Neural progenitor cell (in vitro differentiated cells): ENCODE results near the gene KNDC1. TPM values are rescaled to one million over a fixed set of nuclear protein-coding genes. Genes with fewer than 3 reads are reported as not detected.
A peak's percentile ranks its signal among the peaks of the same experiment; 100 is the strongest.

Experiments used
- DNase-seq: peaks from one replicate; pipeline ENCODE4 v3.0.0-alpha.2; 2016; ENCODE audit warnings: low spot score
- H2AFZ ChIP-seq: fragments of 200-600 bp; sonication (generic); replicated peaks from 2 replicates; pipeline ENCODE4 v1.6.1; 2016; ENCODE audit warnings: antibody characterized with exemption
- H3F3A ChIP-seq: fragments of 200-600 bp; sonication (generic); 2 replicates; pipeline ENCODE4 v1.6.1; 2016; ENCODE audit warnings: antibody characterized with exemption, low read depth
- H3K27ac ChIP-seq: fragments of 200-600 bp; sonication (generic); 2 replicates; pipeline ENCODE4 v1.5.1; 2016; ENCODE audit warnings: mild to moderate bottlenecking
- H3K27me3 ChIP-seq: fragments of 200-600 bp; sonication (generic); 2 replicates; pipeline ENCODE4 v1.6.1; 2016; ENCODE audit warnings: mild to moderate bottlenecking, moderate library complexity
- H3K36me3 ChIP-seq: fragments of 200-600 bp; sonication (generic); 2 replicates; pipeline ENCODE4 v1.5.1; 2016
- H3K4me1 ChIP-seq: fragments of 200-600 bp; sonication (generic); 2 replicates; pipeline ENCODE4 v1.6.1; 2016; ENCODE audit warnings: mixed run types
- H3K4me2 ChIP-seq: fragments of 200-600 bp; sonication (generic); 2 replicates; pipeline ENCODE4 v1.6.1; 2016
- H3K4me3 ChIP-seq: fragments of 200-600 bp; sonication (generic); 2 replicates; pipeline ENCODE4 v1.5.1; 2016
- H3K79me2 ChIP-seq: fragments of 200-600 bp; sonication (generic); 2 replicates; pipeline ENCODE4 v1.6.1; 2016; ENCODE audit warnings: low read depth
- H3K9ac ChIP-seq: fragments of 200-600 bp; sonication (generic); 2 replicates; pipeline ENCODE4 v1.6.1; 2016
- H3K9me3 ChIP-seq: fragments of 200-600 bp; sonication (generic); 2 replicates; pipeline ENCODE4 v1.5.1; 2016; ENCODE audit warnings: low read depth
- H4K20me1 ChIP-seq: fragments of 200-600 bp; sonication (generic); 2 replicates; pipeline ENCODE4 v1.6.1; 2016; ENCODE audit warnings: low read depth
- H3K27ac Mint-ChIP-seq: 3 replicates; pipeline ENCODE4 v1.8.0; 2021; ENCODE audit warnings: mixed read lengths
- H3K27me3 Mint-ChIP-seq: 2 replicates; pipeline ENCODE4 v1.8.0; 2022; ENCODE audit warnings: low read depth, mild to moderate bottlenecking, inconsistent platforms, moderate library complexity, mixed read lengths; ENCODE audit not compliant: insufficient read depth
- H3K36me3 Mint-ChIP-seq: 3 replicates; pipeline ENCODE4 v1.8.0; 2021; ENCODE audit warnings: mixed read lengths
- H3K4me1 Mint-ChIP-seq: 3 replicates; pipeline ENCODE4 v1.8.0; 2021; ENCODE audit warnings: mixed read lengths
- H3K4me3 Mint-ChIP-seq: 3 replicates; pipeline ENCODE4 v1.8.0; 2021; ENCODE audit warnings: mild to moderate bottlenecking, moderate library complexity, mixed read lengths
- H3K9me3 Mint-ChIP-seq: 3 replicates; pipeline ENCODE4 v1.8.0; 2020; ENCODE audit warnings: mixed read lengths
- EZH2 ChIP-seq: fragments of 200-600 bp; sonication (generic); IDR thresholded peaks from 2 replicates; pipeline ENCODE4 v1.6.1; 2017; ENCODE audit warnings: antibody characterized with exemption, mild to moderate bottlenecking, moderate library complexity
- EZH2phosphoT487 ChIP-seq: fragments of 200-600 bp; sonication (generic); IDR thresholded peaks from 2 replicates; pipeline ENCODE4 v1.6.1; 2017; ENCODE audit warnings: antibody characterized with exemption
- total RNA-seq: library from RNA; depleted of rRNA; stranded (reverse); fragments of >200 nt; gene quantifications from 2 replicates; pipeline ENCODE4 v1.2.3, GENCODE V29; 2015; ENCODE audit warnings: low replicate concordance
- TF ChIP-seq, protein P1 (sequence below): fragments of 200-600 bp; sonication (generic); IDR thresholded peaks from 2 replicates; pipeline ENCODE4 v1.5.1; 2017; ENCODE audit warnings: antibody characterized with exemption, mild to moderate bottlenecking

KNDC1 gene
- total RNA-seq, 1 donor from 2014 or later, result 1.8 TPM

GRCh38 chr10:133201151-133201947 lies 41.3 kb downstream of the KNDC1 start:
- no peaks in the 10 kb centered on the region for H3K36me3 ChIP-seq
- no peak for DNase-seq
- no peak overlapping the region for H2AFZ ChIP-seq
- no peak overlapping the region for H3K4me2 ChIP-seq
- no peaks in the 10 kb centered on the region for H3K4me1 ChIP-seq
- Mint-ChIP-seq H3K27ac (peak overlapping the region; percentile 54), H3K27me3 (peaks cover 2% of the 10 kb centered on the region), H3K4me3 (no peak overlapping the region), H3K4me1 (peaks cover 5% of the 10 kb centered on the region), H3K9me3 (no peaks in the 10 kb centered on the region), H3K36me3 (no peaks in the 10 kb centered on the region)
- no peak overlapping the region for H3K27ac ChIP-seq
- H3K9ac ChIP-seq, result no peak overlapping the region
- H3K4me3 ChIP-seq, result no peak overlapping the region
- TF ChIP-seq, protein P1, sequence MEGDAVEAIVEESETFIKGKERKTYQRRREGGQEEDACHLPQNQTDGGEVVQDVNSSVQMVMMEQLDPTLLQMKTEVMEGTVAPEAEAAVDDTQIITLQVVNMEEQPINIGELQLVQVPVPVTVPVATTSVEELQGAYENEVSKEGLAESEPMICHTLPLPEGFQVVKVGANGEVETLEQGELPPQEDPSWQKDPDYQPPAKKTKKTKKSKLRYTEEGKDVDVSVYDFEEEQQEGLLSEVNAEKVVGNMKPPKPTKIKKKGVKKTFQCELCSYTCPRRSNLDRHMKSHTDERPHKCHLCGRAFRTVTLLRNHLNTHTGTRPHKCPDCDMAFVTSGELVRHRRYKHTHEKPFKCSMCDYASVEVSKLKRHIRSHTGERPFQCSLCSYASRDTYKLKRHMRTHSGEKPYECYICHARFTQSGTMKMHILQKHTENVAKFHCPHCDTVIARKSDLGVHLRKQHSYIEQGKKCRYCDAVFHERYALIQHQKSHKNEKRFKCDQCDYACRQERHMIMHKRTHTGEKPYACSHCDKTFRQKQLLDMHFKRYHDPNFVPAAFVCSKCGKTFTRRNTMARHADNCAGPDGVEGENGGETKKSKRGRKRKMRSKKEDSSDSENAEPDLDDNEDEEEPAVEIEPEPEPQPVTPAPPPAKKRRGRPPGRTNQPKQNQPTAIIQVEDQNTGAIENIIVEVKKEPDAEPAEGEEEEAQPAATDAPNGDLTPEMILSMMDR, result no peak
- TF ChIP-seq EZH2phosphoT487 (no peak), EZH2 (no peak)
- no peaks in the 10 kb centered on the region for H3K27me3 ChIP-seq
- H3K9me3 ChIP-seq, result no peaks in the 10 kb centered on the region
- H4K20me1 ChIP-seq, result no peaks in the 10 kb centered on the region
- no peaks in the 10 kb centered on the region for H3K79me2 ChIP-seq
- H3F3A ChIP-seq, result no peaks in the 10 kb centered on the region

GRCh38 chr10:133201948-133202725 lies 42.1 kb downstream of the KNDC1 start:
- no peaks in the 10 kb centered on the region for H3K9me3 ChIP-seq
- no peak overlapping the region for H2AFZ ChIP-seq
- H3K9me3 Mint-ChIP-seq, result no peaks in the 10 kb centered on the region
- no peaks in the 10 kb centered on the region for H3K36me3 Mint-ChIP-seq
- H3K27me3 Mint-ChIP-seq, result peaks cover 2% of the 10 kb centered on the region
- H3K79me2 ChIP-seq, result no peaks in the 10 kb centered on the region
- TF ChIP-seq EZH2phosphoT487, result no peak
- TF ChIP-seq, protein P1, result no peak
- H3K27ac Mint-ChIP-seq, result no peak overlapping the region
- no peak for DNase-seq
- no peaks in the 10 kb centered on the region for H3K4me1 ChIP-seq
- no peak overlapping the region for H3K27ac ChIP-seq
- no peaks in the 10 kb centered on the region for H4K20me1 ChIP-seq
- H3K4me2 ChIP-seq, result no peak overlapping the region
- no peaks in the 10 kb centered on the region for H3K36me3 ChIP-seq
- no peak overlapping the region for H3K9ac ChIP-seq
- peaks cover 5% of the 10 kb centered on the region for H3K4me1 Mint-ChIP-seq
- no peaks in the 10 kb centered on the region for H3K27me3 ChIP-seq
- H3F3A ChIP-seq, result no peaks in the 10 kb centered on the region
- H3K4me3 Mint-ChIP-seq, result no peak overlapping the region
- H3K4me3 ChIP-seq, result no peak overlapping the region

GRCh38 chr10:133202778-133203651 lies 43.0 kb downstream of the KNDC1 start:
- Mint-ChIP-seq H3K27ac (no peak overlapping the region), H3K4me1 (peaks cover 5% of the 10 kb centered on the region), H3K9me3 (no peaks in the 10 kb centered on the region), H3K27me3 (peaks cover 2% of the 10 kb centered on the region), H3K4me3 (no peak overlapping the region), H3K36me3 (no peaks in the 10 kb centered on the region)
- no peaks in the 10 kb centered on the region for H4K20me1 ChIP-seq
- H3K27me3 ChIP-seq, result no peaks in the 10 kb centered on the region
- no peak overlapping the region for H3K4me2 ChIP-seq
- no peaks in the 10 kb centered on the region for H3K36me3 ChIP-seq
- H3K4me1 ChIP-seq, result no peaks in the 10 kb centered on the region
- no peak for DNase-seq
- no peaks in the 10 kb centered on the region for H3K9me3 ChIP-seq
- no peak overlapping the region for H2AFZ ChIP-seq
- no peak overlapping the region for H3K4me3 ChIP-seq
- TF ChIP-seq EZH2phosphoT487 (no peak), EZH2 (no peak)
- TF ChIP-seq, protein P1, result no peak
- no peaks in the 10 kb centered on the region for H3K79me2 ChIP-seq
- H3K9ac ChIP-seq, result no peak overlapping the region
- H3F3A ChIP-seq, result no peaks in the 10 kb centered on the region
- no peak overlapping the region for H3K27ac ChIP-seq
